AG08395 (cell line): ENCODE measurements around the gene KCTD13.
A peak's percentile ranks its signal among the peaks of the same experiment; 100 is the strongest.
"Not testable (repeated sequence)": the region's sequence is repeated elsewhere in the genome, so short reads cannot be mapped to it uniquely, and the experiment has no call there.

ENCODE experiments used
- DNase-seq: peaks from one replicate; pipeline ENCODE4 v3.0.0; 2012; ENCODE audit warnings: mixed read lengths, low spot score

Gene KCTD13

GRCh38 chr16:29877266-29877961, 48.6 kb downstream of the KCTD13 start:
- DNase-seq = peak; percentile 24

DNA sequence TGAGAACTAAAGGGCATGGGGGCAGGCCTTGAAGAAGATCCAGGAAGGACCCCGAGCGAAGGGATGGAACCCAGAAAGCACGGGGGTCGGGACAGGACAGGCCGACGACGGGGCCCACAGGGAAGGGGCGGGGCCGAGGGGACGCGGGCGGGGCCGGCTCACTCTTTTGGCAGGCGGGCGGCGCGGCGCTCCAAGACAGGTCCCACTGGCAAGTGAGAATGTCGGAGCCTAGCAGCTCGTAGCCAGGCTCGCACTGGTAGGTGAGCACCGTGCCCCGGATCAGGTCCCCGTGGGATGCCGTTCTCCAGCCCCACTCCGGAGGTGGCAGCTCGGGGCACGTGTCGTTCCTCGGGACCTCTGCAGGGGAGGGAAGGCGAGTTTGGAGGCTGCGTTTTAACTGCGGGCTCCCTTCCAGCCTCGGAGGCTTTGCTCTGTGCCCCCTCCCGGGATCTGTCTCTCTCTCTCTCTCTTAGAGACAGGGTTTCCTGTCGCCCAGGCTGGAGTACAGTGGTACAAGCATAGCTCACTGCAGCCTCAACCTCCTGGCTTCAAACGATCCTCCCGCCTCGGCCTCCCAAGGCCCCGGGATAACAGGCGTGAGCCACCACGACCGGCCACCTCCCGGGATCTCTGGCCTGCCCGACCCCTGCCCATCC, 49.3 kb downstream of the KCTD13 start:
- peak; percentile 29 for DNase-seq

DNA sequence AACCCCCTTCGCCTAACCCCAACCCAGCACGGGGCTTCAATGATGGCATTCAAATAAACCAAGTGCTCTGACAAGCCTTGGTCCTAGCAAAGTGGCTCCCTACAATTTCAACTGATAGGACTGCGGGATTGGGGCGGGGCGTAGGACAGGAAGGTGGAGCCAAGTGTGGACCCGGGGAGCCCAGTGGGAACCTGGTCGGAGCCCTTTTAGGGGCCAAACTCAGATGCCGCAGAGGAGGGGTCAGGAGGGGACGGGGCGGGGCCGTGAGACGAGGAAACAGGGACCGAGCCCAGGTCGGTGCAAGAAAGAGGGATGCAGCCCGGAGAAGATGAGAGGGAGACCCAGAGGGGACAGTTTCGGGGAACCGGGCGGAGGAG, 49.8 kb downstream of the KCTD13 start:
- no peak for DNase-seq

DNA sequence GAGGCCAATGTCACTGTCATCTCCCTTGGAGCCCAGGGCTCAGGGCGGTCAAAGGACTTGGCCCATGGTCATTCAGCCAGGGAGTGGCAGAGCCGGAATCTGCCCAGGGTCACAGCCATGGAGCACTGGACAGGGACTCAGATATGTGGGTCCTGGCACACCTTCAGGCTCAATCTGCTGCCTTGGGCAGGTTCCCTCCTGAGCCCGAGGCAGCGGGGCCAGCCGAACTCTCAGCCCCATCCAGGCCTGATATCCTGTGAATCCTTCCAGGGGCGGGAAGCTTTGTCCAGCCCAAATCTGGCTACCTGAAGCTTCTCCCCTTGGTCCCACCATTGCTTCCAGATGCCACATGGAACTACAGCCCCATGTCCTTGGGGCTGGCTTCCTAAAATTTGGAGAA, 50.8 kb downstream of the KCTD13 start:
- no peak for DNase-seq

- no peak for DNase-seq
Observed at GRCh38 chr16:29873319-29873718, 52.7 kb downstream of the KCTD13 start.

DNA sequence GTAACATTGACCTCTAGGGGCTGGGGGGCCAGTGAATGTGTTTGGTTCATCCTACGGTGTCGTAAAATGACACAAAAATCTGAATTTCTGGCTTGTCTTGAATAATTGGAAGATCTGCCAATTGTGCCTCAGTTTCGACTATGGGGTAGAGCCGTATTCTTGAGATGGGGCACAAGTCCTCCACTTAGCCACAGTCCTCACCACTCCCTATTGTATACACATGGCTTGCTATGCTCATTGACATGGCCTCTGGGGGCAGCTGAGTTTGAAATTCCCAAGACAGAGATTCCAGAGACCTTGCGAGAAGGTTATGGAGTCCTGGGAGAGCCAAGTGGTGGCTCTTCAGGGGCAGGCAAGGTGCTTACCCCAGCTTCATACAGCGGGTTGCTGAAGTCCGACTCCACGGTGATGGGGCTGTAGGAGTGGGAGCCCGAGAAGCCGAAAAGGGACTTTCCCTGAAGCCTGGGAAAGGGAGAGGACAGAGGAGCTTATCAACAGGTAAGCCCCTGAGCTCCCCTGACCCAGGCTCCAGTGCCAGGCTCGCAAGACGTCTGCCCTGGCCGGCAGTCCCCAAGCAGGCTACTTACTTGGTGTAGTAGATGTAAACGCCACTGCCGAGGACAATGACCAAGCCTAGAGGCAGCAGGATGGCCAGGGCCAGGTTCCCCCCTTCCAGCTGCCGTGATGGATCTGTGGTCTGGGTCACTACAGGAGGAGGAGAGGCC, 54.0 kb downstream of the KCTD13 start:
- DNase-seq = no peak

DNA sequence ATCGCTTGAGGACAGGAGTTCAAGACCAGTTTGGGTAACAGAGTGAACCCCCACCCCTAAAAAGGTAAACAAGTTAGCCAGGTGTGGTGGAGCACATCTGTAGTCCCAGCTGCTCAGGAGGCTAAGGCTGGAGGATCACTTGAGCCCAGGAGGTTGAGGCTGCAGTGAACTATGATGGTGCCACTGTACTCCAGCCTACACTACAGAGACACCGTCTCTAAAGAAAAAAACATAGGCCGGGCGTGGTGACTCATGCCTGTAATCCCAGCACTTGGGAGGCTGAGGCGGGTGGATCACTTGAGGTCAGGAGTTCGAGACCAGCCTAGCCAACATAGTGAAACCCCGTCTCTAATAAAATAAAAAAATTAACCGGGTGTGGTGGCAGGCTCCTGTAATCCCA, 57.0 kb downstream of the KCTD13 start:
- DNase-seq = not testable (repeated sequence)

- DNase-seq = no peak
Observed at GRCh38 chr16:29868396-29869009, 57.5 kb downstream of the KCTD13 start.

DNA sequence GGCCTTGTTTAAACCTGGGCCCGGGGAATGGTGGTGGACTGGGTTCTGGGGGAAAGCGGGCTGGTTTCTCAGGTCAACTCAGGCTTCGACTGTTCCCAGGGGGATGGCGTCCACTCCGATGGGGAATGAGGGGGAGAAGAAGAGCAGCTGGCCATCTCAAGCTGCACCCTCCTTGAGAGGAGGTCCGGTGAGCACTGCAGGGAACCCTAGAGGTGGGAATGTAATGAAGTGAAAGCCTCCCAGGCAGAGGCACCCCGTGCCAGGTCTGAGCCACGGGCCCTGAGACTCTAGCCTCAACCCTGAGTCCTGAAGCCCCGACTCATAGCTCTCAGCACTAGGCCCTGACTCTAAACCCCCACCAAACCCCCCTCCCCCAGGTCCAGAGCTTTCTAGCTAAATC, 61.8 kb downstream of the KCTD13 start:
- DNase-seq = no peak

GRCh38 chr16:29863669-29863984, 62.4 kb downstream of the KCTD13 start:
- DNase-seq = no peak

- peak; percentile 95 for DNase-seq
Observed at GRCh38 chr16:29862884-29863668, 63.0 kb downstream of the KCTD13 start, which contains the start of gene CDIPT. Gene CDIPT (minus strand): TSS chr16:29863226. CDS start chr16:29862857, 369 bp downstream.

DNA sequence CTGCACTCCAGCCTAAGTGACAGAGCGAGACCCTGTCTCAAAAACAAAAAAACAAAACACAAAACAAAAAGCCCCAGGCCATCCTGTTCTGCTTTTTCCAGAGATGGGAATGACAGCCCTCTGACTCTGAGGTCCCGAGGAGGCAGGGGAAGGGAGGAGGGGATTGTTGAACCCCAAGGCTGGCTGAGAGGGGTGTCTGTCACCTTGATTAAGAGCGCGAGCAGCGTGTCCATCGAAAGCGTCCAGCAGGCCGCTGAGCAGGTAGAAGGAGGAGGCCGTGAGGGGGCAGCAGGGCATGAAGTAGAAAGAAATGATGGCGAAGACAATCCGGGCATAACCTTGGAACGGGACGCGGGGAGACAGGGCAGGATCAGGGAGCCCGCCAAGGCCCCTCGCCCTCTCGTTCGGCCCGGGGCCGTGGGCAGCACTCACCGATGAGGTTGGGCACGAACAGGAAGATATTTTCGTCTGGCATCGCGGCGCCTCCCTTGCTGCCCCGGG, 63.6 kb downstream of the KCTD13 start:
- DNase-seq = no peak

GRCh38 chr16:29860218-29860617, 65.8 kb downstream of the KCTD13 start:
- DNase-seq = no peak

DNA sequence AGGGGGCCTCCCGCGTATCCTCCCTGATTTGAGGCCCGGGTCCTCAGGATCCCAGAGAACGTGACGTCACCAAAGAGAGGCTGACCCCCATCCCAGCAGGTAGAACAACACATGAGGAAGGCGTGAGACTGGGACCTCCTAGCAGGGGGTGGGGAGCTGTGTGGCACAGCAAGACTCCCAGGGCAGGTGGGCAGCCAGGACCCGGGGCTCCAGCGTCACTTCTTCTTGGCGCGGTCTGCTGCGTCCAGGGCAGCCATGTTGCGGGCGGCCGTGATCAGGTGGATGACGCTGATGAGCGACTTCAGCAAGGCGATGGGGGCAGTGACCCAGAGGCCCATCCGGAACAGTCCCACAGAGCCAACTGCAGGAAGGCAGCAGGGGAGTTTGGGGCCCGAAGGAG, 67.1 kb downstream of the KCTD13 start:
- no peak for DNase-seq

GRCh38 chr16:29858149-29858849, 67.7 kb downstream of the KCTD13 start:
- DNase-seq = no peak

DNA sequence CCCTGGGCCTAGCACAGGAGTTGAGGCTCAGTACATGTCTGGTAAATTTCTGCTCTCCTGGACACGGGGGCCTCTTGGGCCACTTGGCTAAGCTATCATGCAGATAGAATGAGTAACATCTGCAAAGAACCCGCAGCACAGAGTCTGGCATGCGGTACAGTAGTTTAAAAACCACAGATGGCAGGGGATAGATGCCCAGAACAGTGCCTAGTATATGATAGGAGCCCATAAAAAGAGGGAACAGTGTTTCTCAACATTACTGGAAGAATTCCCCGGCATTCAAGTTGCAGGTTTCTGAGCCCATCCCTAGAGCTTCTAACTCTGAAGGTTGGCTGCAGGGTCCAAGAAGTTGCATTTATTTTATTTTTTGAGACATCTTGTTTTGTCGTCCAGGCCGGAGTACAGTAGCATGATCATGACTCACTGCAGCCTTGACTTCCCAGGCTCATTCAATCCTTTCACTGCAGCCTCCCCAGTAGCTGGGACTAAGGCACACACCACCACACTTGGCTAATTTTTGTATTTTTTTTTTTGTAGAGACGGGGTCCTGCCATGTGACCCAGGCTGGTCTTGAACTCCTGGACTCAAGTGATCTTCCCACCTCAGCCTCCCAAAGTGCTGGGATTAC, 68.8 kb downstream of the KCTD13 start:
- peak; percentile 77 for DNase-seq
